Measurements from ENCODE around the gene SLC35E1. TPM values are rescaled to one million over a fixed set of nuclear protein-coding genes. Genes with fewer than 3 reads are reported as not detected.
"Not testable (repeated sequence)": the region's sequence is repeated elsewhere in the genome, so short reads cannot be mapped to it uniquely, and the experiment has no call there.

The SLC35E1 gene
- polyA plus RNA-seq, 1 experiment = 55.6 TPM

GRCh38 chr19:16548956-16549355, 23.3 kb downstream of the SLC35E1 start:
- no peak for TF ChIP-seq CTCF (IDR thresholded peaks at IDR 0.05; ENCODE audit: insufficient read depth, low read depth, low read length)
- ChIA-PET CTCF (no interaction called here), POLR2A (no interaction called here)
- Histone ChIP-seq H3K27me3 (ENCODE audit: control insufficient read depth, insufficient read depth, low read length) (no peaks in the 10 kb centered on the region), H3K4me3 (ENCODE audit: low read depth, low read length) (no peak overlapping the region), H3K36me3 (ENCODE audit: control insufficient read depth, insufficient read depth, low read length) (peaks cover 13% of the 10 kb centered on the region)
- no peak for DNase-seq (ENCODE audit: low read depth)

GRCh38 chr19:16544473-16545231, 27.6 kb downstream of the SLC35E1 start:
- no peak overlapping the region for H3K4me3 ChIP-seq (ENCODE audit: low read depth, low read length)
- no peak for TF ChIP-seq CTCF (IDR thresholded peaks at IDR 0.05; ENCODE audit: insufficient read depth, low read depth, low read length)
- POLR2A ChIA-PET = no interaction called here
- H3K36me3 ChIP-seq (ENCODE audit: control insufficient read depth, insufficient read depth, low read length) = no peaks in the 10 kb centered on the region
- no peak for DNase-seq (ENCODE audit: low read depth)
- CTCF ChIA-PET = no interaction called here
- H3K27me3 ChIP-seq (ENCODE audit: control insufficient read depth, insufficient read depth, low read length) = no peaks in the 10 kb centered on the region

GRCh38 chr19:16543734-16544133, 28.5 kb downstream of the SLC35E1 start:
- CTCF ChIA-PET; H3K4me3 ChIP-seq (ENCODE audit: low read depth, low read length); POLR2A ChIA-PET; H3K27me3 ChIP-seq (ENCODE audit: control insufficient read depth, insufficient read depth, low read length); H3K36me3 ChIP-seq (ENCODE audit: control insufficient read depth, insufficient read depth, low read length); DNase-seq (ENCODE audit: low read depth): not testable (repeated sequence)

GRCh38 chr19:16542910-16543472, 29.2 kb downstream of the SLC35E1 start:
- H3K36me3 ChIP-seq (ENCODE audit: control insufficient read depth, insufficient read depth, low read length) = peaks cover 2% of the 10 kb centered on the region; the same call in 1 of the 2 replicates
- DNase-seq (ENCODE audit: low read depth) = no peak
- TF ChIP-seq CTCF (IDR thresholded peaks at IDR 0.05; ENCODE audit: insufficient read depth, low read depth, low read length) = no peak
- H3K27me3 ChIP-seq (ENCODE audit: control insufficient read depth, insufficient read depth, low read length) = no peaks in the 10 kb centered on the region
- ChIA-PET POLR2A (interaction anchor here (0.6 kb wide), 1 partner anchor 16 kb away, joined by 5 read pairs; no protein-coding TSS in a partner anchor), CTCF (no interaction called here)
- peak overlapping the region; percentile 86 for H3K4me3 ChIP-seq (ENCODE audit: low read depth, low read length)

- Histone ChIP-seq H3K36me3 (ENCODE audit: control insufficient read depth, insufficient read depth, low read length) (peaks cover 3% of the 10 kb centered on the region), H3K27me3 (ENCODE audit: control insufficient read depth, insufficient read depth, low read length) (no peaks in the 10 kb centered on the region), H3K4me3 (ENCODE audit: low read depth, low read length) (peak within 1 kb of the TSS; percentile 86)
- ChIA-PET POLR2A (no interaction called here), CTCF (interaction anchor here (1.2 to 1.3 kb wide), 2 partner anchors 9 to 15 kb away, joined by 3 read pairs; no protein-coding TSS in a partner anchor)
- peak; percentile 53 for DNase-seq (ENCODE audit: low read depth)
- TF ChIP-seq CTCF (IDR thresholded peaks at IDR 0.05; ENCODE audit: insufficient read depth, low read depth, low read length) = no peak
Observed at GRCh38 chr19:16542045-16542909, 29.9 kb downstream of the SLC35E1 start, which contains the start of gene CHERP. CHERP (minus strand) TSS chr19:16542437; CDS start chr19:16542378, 59 bp downstream.

All from BJ (cell line).